ENCODE results near the gene FAM90A1.
"Not testable (repeated sequence)": the region's sequence is repeated elsewhere in the genome, so short reads cannot be mapped to it uniquely, and the experiment has no call there.

GRCh38 chr12:8242880-8243681 is 15.7 kb upstream of the FAM90A1 start:
- TF ChIP-seq EZH2 (optimal IDR thresholded peaks at IDR 0.05; ENCODE audit: low read depth, low read length); CTCF (IDR thresholded peaks at IDR 0.05; ENCODE audit: low read length); EZH2phosphoT487 (IDR thresholded peaks at IDR 0.05; ENCODE audit: low read length): not testable (repeated sequence)
